ENCODE results near the gene FUBP3. TPM values are rescaled to one million over a fixed set of nuclear protein-coding genes. Genes with fewer than 3 reads are reported as not detected.
"Not testable (repeated sequence)": the region's sequence is repeated elsewhere in the genome, so short reads cannot be mapped to it uniquely, and the experiment has no call there.

The FUBP3 gene
- total RNA-seq, 1 donor from 2014 or later = 31.1 TPM

GRCh38 chr9:130680836-130681768, 101.7 kb downstream of the FUBP3 start:
- ATAC-seq = peak; percentile 73
- peak; percentile 91 for DNase-seq (ENCODE audit: low spot score)

GRCh38 chr9:130681769-130682420, 102.5 kb downstream of the FUBP3 start:
- peak; percentile 29 for ATAC-seq
- DNase-seq (ENCODE audit: low spot score) = peak; percentile 60

- ATAC-seq = peak; percentile 80
- DNase-seq (ENCODE audit: low spot score) = peak; percentile 87
Observed at GRCh38 chr9:130682421-130683121, 103.2 kb downstream of the FUBP3 start.

DNA sequence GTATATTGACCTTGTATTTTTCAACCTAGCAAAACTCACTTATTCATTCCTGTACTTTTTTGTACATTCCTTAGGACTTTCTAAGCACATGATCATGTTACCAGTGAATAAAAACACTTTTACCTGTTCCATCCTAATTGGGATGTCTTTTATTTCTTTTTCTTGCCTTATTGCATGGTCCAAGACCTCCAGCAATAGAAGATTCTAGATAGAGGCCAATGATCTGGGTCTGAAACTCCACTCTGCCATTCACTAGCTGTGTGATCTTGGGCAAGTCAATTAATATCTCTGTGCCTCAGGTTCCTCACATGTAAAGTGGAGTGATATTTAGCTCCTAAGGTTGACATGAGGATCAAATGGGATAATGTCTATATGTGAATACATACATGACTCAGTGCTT, 105.7 kb downstream of the FUBP3 start:
- no peak for ATAC-seq
- no peak for DNase-seq (ENCODE audit: low spot score)

GRCh38 chr9:130685945-130686344, 106.6 kb downstream of the FUBP3 start:
- DNase-seq (ENCODE audit: low spot score) = not testable (repeated sequence)

GRCh38 chr9:130687615-130688014, 108.2 kb downstream of the FUBP3 start:
- DNase-seq (ENCODE audit: low spot score) (no peak), ATAC-seq (no peak)

More at GRCh38 chr9:130685945-130686344, 106.6 kb downstream of the FUBP3 start:
- not testable (repeated sequence) for ATAC-seq

Other genes starting within 250 kb of the FUBP3 start
- 1,233 TPM for gene ASS1, start 134.6 kb upstream of the FUBP3 start, total RNA-seq
- 0.08 TPM for gene PRDM12, start 85.0 kb downstream of the FUBP3 start, total RNA-seq
- 12.9 TPM for gene EXOSC2, start 114.2 kb downstream of the FUBP3 start, total RNA-seq

Measured in left lobe of liver (tissue), 2 donors.